Hippocampal formation (tissue), 2 donors: ENCODE data around the gene PLXNA4.

Source experiments
- DNase-seq, 2 donors: peaks; one replicate each; lab custom pipeline; 2025; lab: John Stamatoyannopoulos, UW

PLXNA4 gene

GRCh38 chr7:132441935-132442334, 134.3 kb downstream of the PLXNA4 start:
- no peak for DNase-seq

GRCh38 chr7:132440151-132440550, 136.1 kb downstream of the PLXNA4 start:
- DNase-seq, result no peak

GRCh38 chr7:132438926-132439325, 137.3 kb downstream of the PLXNA4 start:
- no peak for DNase-seq

GRCh38 chr7:132437730-132438129, 138.5 kb downstream of the PLXNA4 start:
- no peak for DNase-seq

- no peak for DNase-seq
Measured at GRCh38 chr7:132436121-132436520, 140.1 kb downstream of the PLXNA4 start.

- no peak for DNase-seq
Measured at GRCh38 chr7:132435016-132435990, 141.0 kb downstream of the PLXNA4 start.

GRCh38 chr7:132434041-132434440, 142.2 kb downstream of the PLXNA4 start:
- no peak for DNase-seq

GRCh38 chr7:132433301-132433700, 143.0 kb downstream of the PLXNA4 start:
- DNase-seq, result no peak

GRCh38 chr7:132430861-132431822, 145.1 kb downstream of the PLXNA4 start:
- DNase-seq, result no peak

GRCh38 chr7:132430041-132430855, 146.0 kb downstream of the PLXNA4 start:
- no peak for DNase-seq

GRCh38 chr7:132429181-132429580, 147.1 kb downstream of the PLXNA4 start:
- DNase-seq, result no peak

- DNase-seq, result no peak
Measured at GRCh38 chr7:132428247-132428919, 147.9 kb downstream of the PLXNA4 start.

- DNase-seq, result no peak
Measured at GRCh38 chr7:132425942-132426341, 150.3 kb downstream of the PLXNA4 start.

- DNase-seq, result peak in 1 of 2 donors; percentile 47
Measured at GRCh38 chr7:132424821-132425724, 151.2 kb downstream of the PLXNA4 start.

- DNase-seq, result no peak
Measured at GRCh38 chr7:132424277-132424676, 152.0 kb downstream of the PLXNA4 start.

- DNase-seq, result no peak
Measured at GRCh38 chr7:132423594-132424200, 152.6 kb downstream of the PLXNA4 start.

- no peak for DNase-seq
Measured at GRCh38 chr7:132422502-132423111, 153.7 kb downstream of the PLXNA4 start.

GRCh38 chr7:132420527-132420926, 155.7 kb downstream of the PLXNA4 start:
- DNase-seq, result no peak

GRCh38 chr7:132419542-132419941, 156.7 kb downstream of the PLXNA4 start:
- no peak for DNase-seq
